GM23338 (cell line): ENCODE data around the gene UBE2V1. TPM values are rescaled to one million over a fixed set of nuclear protein-coding genes. Genes with fewer than 3 reads are reported as not detected.

Experiments used
- ATAC-seq: fragments of 200-7000 bp; cut with Tn5 transposase; 3 replicates; pipeline ENCODE4 v1.9.1; 2020
- DNase-seq: peaks from one replicate; pipeline ENCODE4 v3.0.0-alpha.2; 2015; ENCODE audit warnings: low spot score
- H2AFZ ChIP-seq: fragments of 200-600 bp; sonication (generic); 2 replicates; pipeline ENCODE4 v1.8.0; 2016; ENCODE audit warnings: antibody characterized with exemption, mild to moderate bottlenecking, moderate library complexity
- H3F3A ChIP-seq: fragments of 200-600 bp; sonication (generic); replicated peaks from 2 replicates; pipeline ENCODE4 v1.8.0; 2017; ENCODE audit warnings: antibody characterized with exemption, mixed run types, low read depth
- H3K27ac ChIP-seq: fragments of 200-600 bp; sonication (generic); 2 replicates; pipeline ENCODE4 v1.6.1; 2016; ENCODE audit warnings: low read depth
- H3K27me3 ChIP-seq: fragments of 200-600 bp; sonication (generic); 2 replicates; pipeline ENCODE4 v1.8.0; 2016; ENCODE audit warnings: mild to moderate bottlenecking, mixed run types, moderate library complexity; ENCODE audit not compliant: insufficient read depth
- H3K36me3 ChIP-seq: fragments of 200-600 bp; sonication (generic); 2 replicates; pipeline ENCODE4 v1.8.0; 2016; ENCODE audit warnings: mild to moderate bottlenecking; ENCODE audit not compliant: insufficient read depth
- H3K4me1 ChIP-seq: fragments of 200-600 bp; sonication (generic); 2 replicates; pipeline ENCODE4 v1.8.0; 2016; ENCODE audit warnings: mild to moderate bottlenecking, moderate library complexity; ENCODE audit not compliant: insufficient read depth
- H3K4me2 ChIP-seq: fragments of 200-600 bp; sonication (generic); 2 replicates; pipeline ENCODE4 v1.7.1; 2017; ENCODE audit warnings: mixed run types
- H3K4me3 ChIP-seq: fragments of 200-600 bp; sonication (generic); 2 replicates; pipeline ENCODE4 v1.6.1; 2016; ENCODE audit warnings: mixed run types
- H3K79me2 ChIP-seq: fragments of 200-600 bp; sonication (generic); replicated peaks from 2 replicates; pipeline ENCODE4 v1.8.0; 2017; ENCODE audit warnings: mild to moderate bottlenecking; ENCODE audit not compliant: insufficient read depth
- H3K9me2 ChIP-seq: fragments of 200-600 bp; sonication (generic); 2 replicates; pipeline ENCODE4 v1.8.0; 2017; ENCODE audit not compliant: insufficient read depth
- H4K20me1 ChIP-seq: fragments of 200-600 bp; sonication (generic); replicated peaks from 2 replicates; pipeline ENCODE4 v1.8.0; 2017; ENCODE audit warnings: mild to moderate bottlenecking; ENCODE audit not compliant: insufficient read depth
- H3K27ac Mint-ChIP-seq: 2 replicates; pipeline ENCODE4 v1.8.0; 2020; ENCODE audit warnings: inconsistent platforms, mild to moderate bottlenecking, moderate library complexity, mixed read lengths
- H3K27me3 Mint-ChIP-seq: 3 replicates; pipeline ENCODE4 v1.8.0; 2022; ENCODE audit warnings: low read depth, mild to moderate bottlenecking, moderate library complexity, mixed read lengths, inconsistent platforms; ENCODE audit not compliant: insufficient read depth, poor library complexity
- H3K36me3 Mint-ChIP-seq: 3 replicates; pipeline ENCODE4 v1.8.0; 2021; ENCODE audit warnings: low read depth, mild to moderate bottlenecking, inconsistent platforms, moderate library complexity, mixed read lengths
- H3K4me1 Mint-ChIP-seq: 3 replicates; pipeline ENCODE4 v1.8.0; 2020; ENCODE audit warnings: mild to moderate bottlenecking, inconsistent platforms, mixed read lengths
- H3K4me3 Mint-ChIP-seq: 3 replicates; pipeline ENCODE4 v1.8.0; 2021; ENCODE audit warnings: moderate library complexity, mild to moderate bottlenecking, inconsistent platforms, mixed read lengths
- H3K9me3 Mint-ChIP-seq: 3 replicates; pipeline ENCODE4 v1.8.0; 2020; ENCODE audit warnings: moderate library complexity, mild to moderate bottlenecking, inconsistent platforms, mixed read lengths
- NANOG ChIP-seq: IDR thresholded peaks from 2 replicates; pipeline ENCODE4 v1.6.1; 2016; ENCODE audit warnings: antibody characterized with exemption, borderline replicate concordance
- POLR2AphosphoS5 ChIP-seq: IDR thresholded peaks from 2 replicates; pipeline ENCODE4 v1.6.1; 2016; ENCODE audit warnings: antibody characterized with exemption, low read depth
- ZNF331 ChIP-seq: fragments of 250-450 bp; sonication (Bioruptor Pico); IDR thresholded peaks from 2 replicates; pipeline ENCODE4 v1.5.0; 2020; ENCODE audit warnings: low read depth, mild to moderate bottlenecking, moderate library complexity
- polyA plus RNA-seq: library from polyadenylated mRNA; unstranded; fragments of >200 nt; fragmentation: Nextera tagmentation; extraction: Ambion mirVana; gene quantifications from 2 replicates; pipeline ENCODE4 v1.2.1, GENCODE V29; 2016
- total RNA-seq: library from RNA; depleted of rRNA; stranded (reverse); fragments of >200 nt; shearing (Covaris generic); gene quantifications from 2 replicates; pipeline ENCODE4 v1.2.3, GENCODE V29; 2014
- TF ChIP-seq, protein P1 (sequence below): fragments of 250-450 bp; sonication (Bioruptor Pico); IDR thresholded peaks from 2 replicates; pipeline ENCODE4 v1.5.0; 2020; ENCODE audit warnings: mild to moderate bottlenecking, moderate library complexity
- TF ChIP-seq, protein P2 (sequence below), 2 experiments: fragments of 200-600 bp in 1 of 2; sonication (generic) in 1 of 2; conservative IDR thresholded peaks; 2 replicates each; pipeline versions ENCODE4 v1.5.1 to v1.6.1; 2016 to 2017; ENCODE audit warnings: antibody characterized with exemption in 2 of 2, low read depth in 2 of 2, mild to moderate bottlenecking in 2 of 2, moderate library complexity in 1 of 2

The UBE2V1 gene
- total and polyA plus RNA-seq, 2 experiments from 2014 or later, result 105 to 302 TPM

DNA sequence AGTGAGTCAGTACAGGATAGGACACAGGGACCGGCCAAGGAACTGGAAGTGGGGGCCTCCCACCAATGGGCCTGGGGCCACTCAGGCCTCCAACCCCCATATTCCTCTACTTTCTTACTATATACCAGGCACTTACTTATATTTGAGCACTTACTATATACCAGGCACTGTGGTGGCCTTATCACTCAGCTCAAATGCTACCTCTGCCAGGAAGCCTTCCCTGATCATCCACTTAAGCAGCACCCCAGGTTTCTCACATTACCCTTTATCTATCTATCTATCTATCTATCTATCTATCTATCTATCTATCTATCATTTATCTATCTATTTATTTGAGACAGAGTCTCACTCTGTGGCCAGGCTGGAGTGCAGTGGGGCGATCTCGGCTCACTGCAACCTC, 12.3 kb upstream of the UBE2V1 start (continued):
- TF ChIP-seq, protein P1, sequence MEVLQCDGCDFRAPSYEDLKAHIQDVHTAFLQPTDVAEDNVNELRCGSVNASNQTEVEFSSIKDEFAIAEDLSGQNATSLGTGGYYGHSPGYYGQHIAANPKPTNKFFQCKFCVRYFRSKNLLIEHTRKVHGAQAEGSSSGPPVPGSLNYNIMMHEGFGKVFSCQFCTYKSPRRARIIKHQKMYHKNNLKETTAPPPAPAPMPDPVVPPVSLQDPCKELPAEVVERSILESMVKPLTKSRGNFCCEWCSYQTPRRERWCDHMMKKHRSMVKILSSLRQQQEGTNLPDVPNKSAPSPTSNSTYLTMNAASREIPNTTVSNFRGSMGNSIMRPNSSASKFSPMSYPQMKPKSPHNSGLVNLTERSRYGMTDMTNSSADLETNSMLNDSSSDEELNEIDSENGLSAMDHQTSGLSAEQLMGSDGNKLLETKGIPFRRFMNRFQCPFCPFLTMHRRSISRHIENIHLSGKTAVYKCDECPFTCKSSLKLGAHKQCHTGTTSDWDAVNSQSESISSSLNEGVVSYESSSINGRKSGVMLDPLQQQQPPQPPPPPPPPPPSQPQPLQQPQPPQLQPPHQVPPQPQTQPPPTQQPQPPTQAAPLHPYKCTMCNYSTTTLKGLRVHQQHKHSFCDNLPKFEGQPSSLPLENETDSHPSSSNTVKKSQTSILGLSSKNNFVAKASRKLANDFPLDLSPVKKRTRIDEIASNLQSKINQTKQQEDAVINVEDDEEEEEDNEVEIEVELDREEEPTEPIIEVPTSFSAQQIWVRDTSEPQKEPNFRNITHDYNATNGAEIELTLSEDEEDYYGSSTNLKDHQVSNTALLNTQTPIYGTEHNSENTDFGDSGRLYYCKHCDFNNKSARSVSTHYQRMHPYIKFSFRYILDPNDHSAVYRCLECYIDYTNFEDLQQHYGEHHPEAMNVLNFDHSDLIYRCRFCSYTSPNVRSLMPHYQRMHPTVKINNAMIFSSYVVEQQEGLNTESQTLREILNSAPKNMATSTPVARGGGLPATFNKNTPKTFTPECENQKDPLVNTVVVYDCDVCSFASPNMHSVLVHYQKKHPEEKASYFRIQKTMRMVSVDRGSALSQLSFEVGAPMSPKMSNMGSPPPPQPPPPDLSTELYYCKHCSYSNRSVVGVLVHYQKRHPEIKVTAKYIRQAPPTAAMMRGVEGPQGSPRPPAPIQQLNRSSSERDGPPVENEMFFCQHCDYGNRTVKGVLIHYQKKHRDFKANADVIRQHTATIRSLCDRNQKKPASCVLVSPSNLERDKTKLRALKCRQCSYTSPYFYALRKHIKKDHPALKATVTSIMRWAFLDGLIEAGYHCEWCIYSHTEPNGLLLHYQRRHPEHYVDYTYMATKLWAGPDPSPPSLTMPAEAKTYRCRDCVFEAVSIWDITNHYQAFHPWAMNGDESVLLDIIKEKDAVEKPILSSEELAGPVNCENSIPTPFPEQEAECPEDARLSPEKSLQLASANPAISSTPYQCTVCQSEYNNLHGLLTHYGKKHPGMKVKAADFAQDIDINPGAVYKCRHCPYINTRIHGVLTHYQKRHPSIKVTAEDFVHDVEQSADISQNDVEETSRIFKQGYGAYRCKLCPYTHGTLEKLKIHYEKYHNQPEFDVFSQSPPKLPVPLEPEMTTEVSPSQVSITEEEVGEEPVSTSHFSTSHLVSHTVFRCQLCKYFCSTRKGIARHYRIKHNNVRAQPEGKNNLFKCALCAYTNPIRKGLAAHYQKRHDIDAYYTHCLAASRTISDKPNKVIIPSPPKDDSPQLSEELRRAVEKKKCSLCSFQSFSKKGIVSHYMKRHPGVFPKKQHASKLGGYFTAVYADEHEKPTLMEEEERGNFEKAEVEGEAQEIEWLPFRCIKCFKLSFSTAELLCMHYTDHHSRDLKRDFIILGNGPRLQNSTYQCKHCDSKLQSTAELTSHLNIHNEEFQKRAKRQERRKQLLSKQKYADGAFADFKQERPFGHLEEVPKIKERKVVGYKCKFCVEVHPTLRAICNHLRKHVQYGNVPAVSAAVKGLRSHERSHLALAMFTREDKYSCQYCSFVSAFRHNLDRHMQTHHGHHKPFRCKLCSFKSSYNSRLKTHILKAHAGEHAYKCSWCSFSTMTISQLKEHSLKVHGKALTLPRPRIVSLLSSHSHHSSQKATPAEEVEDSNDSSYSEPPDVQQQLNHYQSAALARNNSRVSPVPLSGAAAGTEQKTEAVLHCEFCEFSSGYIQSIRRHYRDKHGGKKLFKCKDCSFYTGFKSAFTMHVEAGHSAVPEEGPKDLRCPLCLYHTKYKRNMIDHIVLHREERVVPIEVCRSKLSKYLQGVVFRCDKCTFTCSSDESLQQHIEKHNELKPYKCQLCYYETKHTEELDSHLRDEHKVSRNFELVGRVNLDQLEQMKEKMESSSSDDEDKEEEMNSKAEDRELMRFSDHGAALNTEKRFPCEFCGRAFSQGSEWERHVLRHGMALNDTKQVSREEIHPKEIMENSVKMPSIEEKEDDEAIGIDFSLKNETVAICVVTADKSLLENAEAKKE (CRISPR knock-in tag), result no peak
- TF ChIP-seq NANOG, result no peak

DNA sequence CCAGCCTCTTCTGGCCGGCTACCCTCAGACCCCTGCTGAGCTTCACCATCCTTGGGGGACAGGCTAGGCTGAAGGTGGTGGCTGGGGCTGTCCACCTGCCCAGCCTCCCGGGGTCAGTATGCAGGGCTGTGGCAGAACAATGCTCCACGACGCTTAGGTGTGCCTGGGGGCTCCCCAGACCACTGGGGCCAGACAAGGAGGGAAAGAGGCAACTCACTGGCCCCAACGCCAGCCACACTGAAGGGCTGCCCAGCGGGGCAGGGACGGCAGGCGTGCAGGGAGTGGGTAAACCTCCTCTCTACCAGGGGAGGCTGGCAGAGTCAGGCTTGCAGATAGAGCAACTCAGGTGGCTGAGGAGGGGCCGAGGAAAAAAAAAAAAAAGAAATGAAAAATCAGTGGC, 11.5 kb upstream of the UBE2V1 start:
- peaks cover 7% of the 10 kb centered on the region for H3K27me3 Mint-ChIP-seq
- H3K79me2 ChIP-seq, result no peaks in the 10 kb centered on the region
- no peak overlapping the region for H3K4me3 ChIP-seq
- no peak overlapping the region for H3K4me2 ChIP-seq
- no peak overlapping the region for H3K27ac ChIP-seq
- peaks cover 4% of the 10 kb centered on the region; the same call in 2 of the 3 replicates for H3K4me1 Mint-ChIP-seq
- no peaks in the 10 kb centered on the region; the same call in 1 of the 2 replicates for H3K36me3 ChIP-seq
- no peak overlapping the region for H2AFZ ChIP-seq
- DNase-seq (no peak), ATAC-seq (no peak)
- H3K9me3 Mint-ChIP-seq, result peaks cover 2% of the 10 kb centered on the region; the same call in 1 of the 3 replicates
- H3K36me3 Mint-ChIP-seq, result peaks cover 56% of the 10 kb centered on the region
- H3K4me1 ChIP-seq, result no peaks in the 10 kb centered on the region
- H3K9me2 ChIP-seq, result no peaks in the 10 kb centered on the region
- H3F3A ChIP-seq, result no peaks in the 10 kb centered on the region; the same call in 1 of the 2 replicates
- H3K4me3 Mint-ChIP-seq, result no peak overlapping the region
- no peaks in the 10 kb centered on the region for H3K27me3 ChIP-seq
- peaks cover 6% of the 10 kb centered on the region; the same call in 1 of the 2 replicates for H4K20me1 ChIP-seq
- no peak overlapping the region for H3K27ac Mint-ChIP-seq
- TF ChIP-seq POLR2AphosphoS5, result no peak
- TF ChIP-seq, protein P1 (CRISPR knock-in tag), result no peak
- no peak for TF ChIP-seq ZNF331 (CRISPR knock-in tag)
- TF ChIP-seq, protein P2, sequence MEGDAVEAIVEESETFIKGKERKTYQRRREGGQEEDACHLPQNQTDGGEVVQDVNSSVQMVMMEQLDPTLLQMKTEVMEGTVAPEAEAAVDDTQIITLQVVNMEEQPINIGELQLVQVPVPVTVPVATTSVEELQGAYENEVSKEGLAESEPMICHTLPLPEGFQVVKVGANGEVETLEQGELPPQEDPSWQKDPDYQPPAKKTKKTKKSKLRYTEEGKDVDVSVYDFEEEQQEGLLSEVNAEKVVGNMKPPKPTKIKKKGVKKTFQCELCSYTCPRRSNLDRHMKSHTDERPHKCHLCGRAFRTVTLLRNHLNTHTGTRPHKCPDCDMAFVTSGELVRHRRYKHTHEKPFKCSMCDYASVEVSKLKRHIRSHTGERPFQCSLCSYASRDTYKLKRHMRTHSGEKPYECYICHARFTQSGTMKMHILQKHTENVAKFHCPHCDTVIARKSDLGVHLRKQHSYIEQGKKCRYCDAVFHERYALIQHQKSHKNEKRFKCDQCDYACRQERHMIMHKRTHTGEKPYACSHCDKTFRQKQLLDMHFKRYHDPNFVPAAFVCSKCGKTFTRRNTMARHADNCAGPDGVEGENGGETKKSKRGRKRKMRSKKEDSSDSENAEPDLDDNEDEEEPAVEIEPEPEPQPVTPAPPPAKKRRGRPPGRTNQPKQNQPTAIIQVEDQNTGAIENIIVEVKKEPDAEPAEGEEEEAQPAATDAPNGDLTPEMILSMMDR (conservative IDR thresholded peaks at IDR 0.05; ENCODE audit: low read depth in 2 of 2), result no peak
